ENCODE results near the gene KRTAP25-1.

Gene KRTAP25-1

GRCh38 chr21:30245061-30245460, 44.3 kb downstream of the KRTAP25-1 start:
- no peak for DNase-seq

DNA sequence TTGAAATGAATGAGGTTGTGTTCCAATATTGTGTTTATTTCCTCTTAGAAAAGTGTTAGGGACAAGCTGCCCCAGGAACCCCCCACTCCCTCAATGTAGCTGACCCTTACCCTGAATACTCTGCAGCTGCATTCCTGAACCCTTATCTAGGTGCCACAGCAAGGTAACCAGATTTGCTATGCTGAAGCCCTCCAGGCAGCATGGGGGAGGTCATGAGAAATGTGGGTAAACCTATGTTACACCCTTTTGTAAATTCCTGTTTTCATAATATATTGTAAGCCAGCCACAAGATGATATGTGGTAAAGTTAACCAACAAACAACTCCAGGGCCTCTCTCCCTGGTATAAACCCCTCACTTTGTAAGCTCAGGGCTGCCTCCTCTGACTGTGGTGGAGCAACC, 45.6 kb downstream of the KRTAP25-1 start:
- DNase-seq, result no peak

- no peak for DNase-seq
Observed at GRCh38 chr21:30240661-30241060, 48.7 kb downstream of the KRTAP25-1 start.
